H9 (cell line): ENCODE measurements around the gene COL11A1. TPM values are rescaled to one million over a fixed set of nuclear protein-coding genes. Genes with fewer than 3 reads are reported as not detected.

Source experiments
- DNase-seq: peaks from one replicate; pipeline ENCODE4 v3.0.0-alpha.2; 2017
- H2AFZ ChIP-seq: one replicate; pipeline ENCODE4 v1.6.1; 2013; ENCODE audit warnings: mild to moderate bottlenecking, low read length, control low read depth, moderate library complexity
- H2AK5ac ChIP-seq: 2 replicates; pipeline ENCODE4 v1.6.1; 2013; ENCODE audit warnings: low read length, control low read depth, mixed read lengths; ENCODE audit not compliant: insufficient read length
- H2BK120ac ChIP-seq: one replicate; pipeline ENCODE4 v1.6.1; 2013; ENCODE audit warnings: low read depth, mild to moderate bottlenecking, low read length, control low read depth, inconsistent platforms; ENCODE audit not compliant: poor library complexity, severe bottlenecking
- H2BK12ac ChIP-seq: 2 replicates; pipeline ENCODE4 v1.6.1; 2013; ENCODE audit warnings: low read length, control low read depth, mixed read lengths, low read depth; ENCODE audit not compliant: insufficient read length
- H2BK15ac ChIP-seq: 2 replicates; pipeline ENCODE4 v1.6.1; 2013; ENCODE audit warnings: low read depth, low read length, control low read depth
- H2BK20ac ChIP-seq: one replicate; pipeline ENCODE4 v1.6.1; 2013; ENCODE audit warnings: low read depth, mild to moderate bottlenecking, low read length, control low read depth, inconsistent platforms; ENCODE audit not compliant: poor library complexity, severe bottlenecking
- H2BK5ac ChIP-seq: 2 replicates; pipeline ENCODE4 v1.6.1; 2013; ENCODE audit warnings: low read length, control low read depth, mixed read lengths; ENCODE audit not compliant: insufficient read length
- H3K14ac ChIP-seq: 2 replicates; pipeline ENCODE4 v1.6.1; 2013; ENCODE audit warnings: low read length, control low read depth; ENCODE audit not compliant: insufficient read depth
- H3K18ac ChIP-seq: 2 replicates; pipeline ENCODE4 v1.6.1; 2013; ENCODE audit warnings: low read depth, mild to moderate bottlenecking, mixed read lengths, low read length, control low read depth; ENCODE audit not compliant: insufficient read length
- H3K23ac ChIP-seq: 2 replicates; pipeline ENCODE4 v1.6.1; 2013; ENCODE audit warnings: low read length, control low read depth, mixed read lengths, low read depth; ENCODE audit not compliant: insufficient read length
- H3K23me2 ChIP-seq: 2 replicates; pipeline ENCODE4 v1.6.1; 2013; ENCODE audit warnings: low read depth, mild to moderate bottlenecking, mixed read lengths, low read length, control low read depth; ENCODE audit not compliant: insufficient read length, poor library complexity, severe bottlenecking
- H3K27ac ChIP-seq: 2 replicates; pipeline ENCODE4 v1.5.1; 2013; ENCODE audit warnings: low read length, control low read depth, mixed read lengths, low read depth; ENCODE audit not compliant: insufficient read length
- H3K27me3 ChIP-seq: 2 replicates; pipeline ENCODE4 v1.6.1; 2013; ENCODE audit warnings: low read length, control low read depth, inconsistent platforms; ENCODE audit not compliant: insufficient read depth
- H3K4ac ChIP-seq: 2 replicates; pipeline ENCODE4 v1.6.1; 2013; ENCODE audit warnings: low read depth, mild to moderate bottlenecking, control low read depth, inconsistent platforms, low read length, moderate library complexity
- H3K4me1 ChIP-seq: 2 replicates; pipeline ENCODE4 v1.6.1; 2013; ENCODE audit warnings: low read length, control low read depth, inconsistent platforms; ENCODE audit not compliant: insufficient read depth
- H3K4me2 ChIP-seq: 2 replicates; pipeline ENCODE4 v1.6.1; 2013; ENCODE audit warnings: low read length, control low read depth, mixed read lengths; ENCODE audit not compliant: insufficient read length, insufficient read depth
- H3K56ac ChIP-seq: 2 replicates; pipeline ENCODE4 v1.6.1; 2013; ENCODE audit warnings: low read depth, mild to moderate bottlenecking, mixed read lengths, low read length, control low read depth; ENCODE audit not compliant: insufficient read length
- H3K79me1 ChIP-seq: 2 replicates; pipeline ENCODE4 v1.6.1; 2013; ENCODE audit warnings: low read depth, mild to moderate bottlenecking, moderate library complexity, low read length, control low read depth, inconsistent platforms; ENCODE audit not compliant: insufficient read depth, poor library complexity, severe bottlenecking
- H3K79me2 ChIP-seq: 2 replicates; pipeline ENCODE4 v1.6.1; 2013; ENCODE audit warnings: low read length, control low read depth, inconsistent platforms; ENCODE audit not compliant: insufficient read depth
- H3K9ac ChIP-seq: 2 replicates; pipeline ENCODE4 v1.6.1; 2013; ENCODE audit warnings: low read length, control low read depth, mixed read lengths; ENCODE audit not compliant: insufficient read length; ENCODE audit errors: extremely low read depth
- H3K9me3 ChIP-seq: one replicate; pipeline ENCODE4 v1.6.1; 2013; ENCODE audit warnings: low read depth, low read length, inconsistent platforms; ENCODE audit not compliant: control insufficient read depth
- H3T11ph ChIP-seq: one replicate; pipeline ENCODE4 v1.6.1; 2013; ENCODE audit warnings: mild to moderate bottlenecking, low read length, control low read depth, inconsistent platforms
- H4K20me1 ChIP-seq: one replicate; pipeline ENCODE4 v1.6.1; 2013; ENCODE audit not compliant: control insufficient read depth, insufficient read length, insufficient read depth
- H4K5ac ChIP-seq: 2 replicates; pipeline ENCODE4 v1.6.1; 2013; ENCODE audit warnings: low read depth, mild to moderate bottlenecking, mixed read lengths, low read length, control low read depth; ENCODE audit not compliant: insufficient read length
- H4K8ac ChIP-seq: replicated peaks from 2 replicates; pipeline ENCODE4 v1.6.1; 2013; ENCODE audit warnings: low read length, control low read depth, mixed read lengths, low read depth; ENCODE audit not compliant: insufficient read length
- H4K91ac ChIP-seq: 2 replicates; pipeline ENCODE4 v1.6.1; 2013; ENCODE audit warnings: low read depth, mild to moderate bottlenecking, moderate library complexity, mixed read lengths, low read length, control low read depth; ENCODE audit not compliant: insufficient read length
- H3K27ac Mint-ChIP-seq, 3 experiments: 2 replicates in 2 of 3; 3 replicates in 1 of 3; pipeline ENCODE4 v1.8.0; 2020 to 2021; ENCODE audit warnings: mixed read lengths in 3 of 3, mild to moderate bottlenecking in 1 of 3, moderate library complexity in 1 of 3
- H3K27me3 Mint-ChIP-seq: 2 replicates; pipeline ENCODE4 v1.8.0; 2021; ENCODE audit warnings: low read depth, mild to moderate bottlenecking, moderate library complexity, mixed read lengths
- H3K36me3 Mint-ChIP-seq, 3 experiments: 2 replicates in 2 of 3; 3 replicates in 1 of 3; pipeline ENCODE4 v1.8.0; 2020 to 2021; ENCODE audit warnings: low read depth in 3 of 3, mixed read lengths in 3 of 3; ENCODE audit not compliant: insufficient read depth in 1 of 3
- H3K4me1 Mint-ChIP-seq, 2 experiments: 2 replicates each; pipeline ENCODE4 v1.8.0; 2020; ENCODE audit warnings: mixed read lengths in 2 of 2
- H3K4me3 Mint-ChIP-seq, 2 experiments: 2 replicates in 1 of 2; 3 replicates in 1 of 2; pipeline ENCODE4 v1.8.0; 2020 to 2021; ENCODE audit warnings: mild to moderate bottlenecking in 2 of 2, mixed read lengths in 2 of 2, moderate library complexity in 1 of 2
- H3K9me3 Mint-ChIP-seq, 2 experiments: 2 replicates in 1 of 2; 3 replicates in 1 of 2; pipeline ENCODE4 v1.8.0; 2020; ENCODE audit warnings: mild to moderate bottlenecking in 2 of 2, mixed read lengths in 2 of 2, moderate library complexity in 1 of 2
- WGBS: extraction: QIAGEN DNeasy Blood & Tissue Kit; methylation state at CpG from one replicate; pipeline ENCODE4 v1.1.7; 2013; ENCODE audit warnings: missing lambda C conversion rate, low lambda C conversion rate, mixed read lengths; ENCODE audit not compliant: insufficient read length; ENCODE audit errors: extremely low coverage; 5-methylcytosine and 5-hydroxymethylcytosine counted together
- total RNA-seq: library from RNA; stranded (reverse); gene quantifications from 2 replicates; pipeline ENCODE4 v1.2.1, GENCODE V29; 2021
- TF ChIP-seq, protein P1 (sequence below): fragments of 200-600 bp; sonication (generic); conservative IDR thresholded peaks from 3 replicates; pipeline ENCODE4 v1.8.0; 2021; ENCODE audit warnings: antibody characterized with exemption, mild to moderate bottlenecking

The COL11A1 gene
- total RNA-seq, 1 experiment from 2014 or later = 7.5 TPM

DNA sequence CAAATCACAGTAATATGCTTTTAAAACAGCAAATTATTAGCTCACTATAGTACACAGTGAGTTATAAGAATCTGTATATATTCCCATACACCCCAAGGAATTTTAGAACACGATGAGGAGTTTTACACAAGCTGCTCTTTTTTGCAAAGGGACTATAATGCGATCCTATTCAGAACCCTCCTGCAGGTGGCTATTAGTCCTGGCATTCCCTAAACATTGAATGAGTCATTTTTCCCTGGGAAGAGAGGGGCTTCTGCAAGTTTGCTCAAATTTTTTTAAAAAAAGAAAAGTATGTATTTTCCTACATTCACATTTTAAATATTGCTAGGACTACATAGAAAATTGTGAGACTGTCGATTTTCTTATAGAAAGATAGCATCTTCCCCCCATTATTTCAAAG lies 106.3 kb downstream of the COL11A1 start:
- Histone ChIP-seq H4K91ac (no peak overlapping the region), H4K8ac (no peak overlapping the region), H2BK120ac (no peak overlapping the region), H3K14ac (no peak overlapping the region), H4K20me1 (no peaks in the 10 kb centered on the region), H3K79me1 (no peaks in the 10 kb centered on the region), H3K4ac (no peak overlapping the region), H2BK20ac (no peak overlapping the region), H3K9me3 (no peaks in the 10 kb centered on the region), H2BK12ac (no peak overlapping the region), H3K23me2 (no peaks in the 10 kb centered on the region), H3K4me1 (no peaks in the 10 kb centered on the region), H3T11ph (no peak overlapping the region), H3K27me3 (no peaks in the 10 kb centered on the region), H2AFZ (no peak overlapping the region), H3K4me2 (no peak overlapping the region), H3K9ac (no peak overlapping the region), H4K5ac (no peak overlapping the region), H3K23ac (no peak overlapping the region), H3K56ac (no peak overlapping the region), H2BK15ac (no peak overlapping the region), H2BK5ac (no peak overlapping the region), H3K79me2 (no peaks in the 10 kb centered on the region), H3K18ac (no peak overlapping the region), H2AK5ac (no peak overlapping the region), H3K27ac (no peak overlapping the region)
- Mint-ChIP-seq H3K27ac (no peak overlapping the region), H3K4me1 (no peaks in the 10 kb centered on the region), H3K9me3 (no peaks in the 10 kb centered on the region), H3K27me3 (no peaks in the 10 kb centered on the region), H3K4me3 (no peak overlapping the region), H3K36me3 (no peaks in the 10 kb centered on the region)
- WGBS = no CpG with 5 or more reads among the region's 3 CpGs
- DNase-seq = no peak
- TF ChIP-seq, protein P1, sequence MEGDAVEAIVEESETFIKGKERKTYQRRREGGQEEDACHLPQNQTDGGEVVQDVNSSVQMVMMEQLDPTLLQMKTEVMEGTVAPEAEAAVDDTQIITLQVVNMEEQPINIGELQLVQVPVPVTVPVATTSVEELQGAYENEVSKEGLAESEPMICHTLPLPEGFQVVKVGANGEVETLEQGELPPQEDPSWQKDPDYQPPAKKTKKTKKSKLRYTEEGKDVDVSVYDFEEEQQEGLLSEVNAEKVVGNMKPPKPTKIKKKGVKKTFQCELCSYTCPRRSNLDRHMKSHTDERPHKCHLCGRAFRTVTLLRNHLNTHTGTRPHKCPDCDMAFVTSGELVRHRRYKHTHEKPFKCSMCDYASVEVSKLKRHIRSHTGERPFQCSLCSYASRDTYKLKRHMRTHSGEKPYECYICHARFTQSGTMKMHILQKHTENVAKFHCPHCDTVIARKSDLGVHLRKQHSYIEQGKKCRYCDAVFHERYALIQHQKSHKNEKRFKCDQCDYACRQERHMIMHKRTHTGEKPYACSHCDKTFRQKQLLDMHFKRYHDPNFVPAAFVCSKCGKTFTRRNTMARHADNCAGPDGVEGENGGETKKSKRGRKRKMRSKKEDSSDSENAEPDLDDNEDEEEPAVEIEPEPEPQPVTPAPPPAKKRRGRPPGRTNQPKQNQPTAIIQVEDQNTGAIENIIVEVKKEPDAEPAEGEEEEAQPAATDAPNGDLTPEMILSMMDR = no peak; the same call in 2 of the 3 replicates
